Skin epidermis (tissue), 12 donors: ENCODE results near the gene CTSE.
"Not testable (repeated sequence)": the region's sequence is repeated elsewhere in the genome, so short reads cannot be mapped to it uniquely, and the experiment has no call there.

ENCODE experiments used
- H3K27ac ChIP-seq, 21 experiments: fragments of 200-600 bp; sonication (generic) in 11 of 21; one replicate each; pipeline ENCODE4 v1.5.0; 2020; ENCODE audit warnings: mild to moderate bottlenecking in 3 of 21, inconsistent platforms in 2 of 21, moderate library complexity in 2 of 21
- H3K4me3 ChIP-seq, 7 experiments: fragments of 200-600 bp; sonication (generic) in 2 of 7; one replicate each; pipeline ENCODE4 v1.5.0; 2020; ENCODE audit warnings: inconsistent platforms in 2 of 7, mild to moderate bottlenecking in 2 of 7, moderate library complexity in 1 of 7

CTSE gene

GRCh38 chr1:206000641-206001339 is 22.9 kb downstream of the CTSE start:
- Histone ChIP-seq H3K4me3 (peak overlapping the region in 4 of 7 experiments; percentile 5 to 58 (median 36)), H3K27ac (peak overlapping the region in 20 of 21 experiments; percentile 32 to 93 (median 85))

GRCh38 chr1:205998457-205999241 is 25.0 kb downstream of the CTSE start:
- H3K27ac ChIP-seq: peak overlapping the region in 2 of 21 experiments; percentile 27 to 47
- no peak overlapping the region for H3K4me3 ChIP-seq

GRCh38 chr1:205996641-205997040 is 27.1 kb downstream of the CTSE start:
- not testable (repeated sequence) for H3K27ac ChIP-seq

GRCh38 chr1:205994346-205994745 is 29.3 kb downstream of the CTSE start:
- no peak overlapping the region for H3K4me3 ChIP-seq
- no peak overlapping the region for H3K27ac ChIP-seq

More at GRCh38 chr1:205996641-205997040, 27.1 kb downstream of the CTSE start:
- not testable (repeated sequence) for H3K4me3 ChIP-seq

GRCh38 chr1:205993068-205993467 is 30.6 kb downstream of the CTSE start:
- H3K4me3 ChIP-seq: no peak overlapping the region
- H3K27ac ChIP-seq: no peak overlapping the region

GRCh38 chr1:205992218-205992882 is 31.3 kb downstream of the CTSE start:
- Histone ChIP-seq H3K27ac (no peak overlapping the region), H3K4me3 (no peak overlapping the region)

- no peak overlapping the region for H3K4me3 ChIP-seq
These were observed 32.5 kb downstream of the CTSE start for GRCh38 chr1:205991237-205991636.

GRCh38 chr1:205990226-205990625 is 33.5 kb downstream of the CTSE start:
- H3K27ac ChIP-seq: no peak overlapping the region
- no peak overlapping the region for H3K4me3 ChIP-seq

More at GRCh38 chr1:205991237-205991636, 32.5 kb downstream of the CTSE start:
- H3K27ac ChIP-seq: no peak overlapping the region

- Histone ChIP-seq H3K27ac (peak overlapping the region in 4 of 21 experiments; percentile 8 to 44 (median 26)), H3K4me3 (no peak overlapping the region)
These were observed 33.9 kb downstream of the CTSE start for GRCh38 chr1:205989786-205990185.

- H3K4me3 ChIP-seq: no peak overlapping the region
- H3K27ac ChIP-seq: peak overlapping the region in 6 of 21 experiments; percentile 8 to 63 (median 41)
These were observed 35.1 kb downstream of the CTSE start for GRCh38 chr1:205988585-205988995.

GRCh38 chr1:205986861-205987260 is 36.8 kb downstream of the CTSE start:
- peak overlapping the region in 1 of 21 experiments; percentile 51 for H3K27ac ChIP-seq
- no peak overlapping the region for H3K4me3 ChIP-seq

GRCh38 chr1:205986292-205986691 is 37.4 kb downstream of the CTSE start:
- H3K27ac ChIP-seq: peak overlapping the region in 5 of 21 experiments; percentile 38 to 51 (median 45)
- no peak overlapping the region for H3K4me3 ChIP-seq

- Histone ChIP-seq H3K27ac (peak overlapping the region in 8 of 21 experiments; percentile 1 to 51 (median 35)), H3K4me3 (no peak overlapping the region)
These were observed 38.2 kb downstream of the CTSE start for GRCh38 chr1:205985330-205986005.

GRCh38 chr1:205983925-205984725 is 39.6 kb downstream of the CTSE start:
- Histone ChIP-seq H3K4me3 (no peak overlapping the region), H3K27ac (peak overlapping the region in 15 of 21 experiments; percentile 1 to 66 (median 31))

GRCh38 chr1:205981257-205981656 is 42.4 kb downstream of the CTSE start:
- no peak overlapping the region for H3K4me3 ChIP-seq
- no peak overlapping the region for H3K27ac ChIP-seq

GRCh38 chr1:205980237-205980870 is 43.3 kb downstream of the CTSE start:
- Histone ChIP-seq H3K4me3 (no peak overlapping the region), H3K27ac (no peak overlapping the region)

- Histone ChIP-seq H3K27ac (no peak overlapping the region), H3K4me3 (no peak overlapping the region)
These were observed 44.4 kb downstream of the CTSE start for GRCh38 chr1:205979301-205979700.

GRCh38 chr1:205978676-205979075 is 45.0 kb downstream of the CTSE start:
- Histone ChIP-seq H3K27ac (no peak overlapping the region), H3K4me3 (no peak overlapping the region)
